ENCODE measurements around the gene SESTD1.

DNA sequence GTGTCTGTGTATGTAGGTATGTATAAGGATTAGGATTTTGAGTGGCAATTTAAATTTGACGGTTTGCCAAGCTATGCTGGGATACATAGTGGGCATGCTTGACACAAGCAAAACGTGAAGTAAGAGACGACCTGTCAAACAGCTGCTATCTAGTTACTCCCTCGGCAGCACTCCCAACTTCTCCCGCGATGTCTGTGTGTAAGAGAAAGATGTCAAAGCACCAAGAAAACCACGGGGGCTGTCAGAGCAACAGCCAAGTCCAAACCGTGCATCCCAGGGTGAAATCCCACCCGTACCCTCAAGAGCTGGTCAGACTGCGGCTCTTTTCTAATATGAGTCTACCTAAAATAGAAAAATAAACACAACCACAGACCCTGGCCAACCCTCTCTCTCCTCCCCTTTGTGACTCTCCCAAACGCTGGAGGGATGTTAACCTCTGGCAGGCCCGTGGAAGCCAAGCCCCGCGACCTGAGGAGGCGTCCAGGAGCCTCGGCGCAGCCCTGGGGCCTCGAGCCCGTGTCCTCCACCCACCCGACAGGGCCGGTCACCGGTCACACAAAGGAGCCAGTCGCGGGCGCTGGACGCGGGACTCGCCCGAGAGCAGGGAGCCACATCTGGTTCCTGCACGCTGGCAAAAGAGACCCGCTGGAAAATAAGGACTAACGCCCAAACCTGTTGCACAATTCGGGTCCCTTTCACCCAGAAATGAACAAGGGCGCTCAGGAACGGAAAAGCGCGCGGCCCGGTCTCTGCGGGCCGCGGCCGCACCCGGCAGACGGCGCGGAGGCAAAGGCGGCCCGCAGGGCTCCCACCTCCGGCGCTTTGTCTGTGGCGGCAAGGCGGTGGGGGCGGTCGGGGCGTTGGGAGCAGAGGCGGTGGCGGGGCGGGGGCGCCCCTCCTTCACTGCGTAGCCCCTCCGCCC, 925 bp downstream of the SESTD1 start:
- TF ChIP-seq POLR2AphosphoS5 (IDR thresholded peaks at IDR 0.05; ENCODE audit: low read depth, low read length) (no peak), TAF1 (CRISPR knock-in tag; IDR thresholded peaks at IDR 0.05) (peak; percentile 49; the same call in 1 of the 2 replicates), EZH2 (conservative IDR thresholded peaks at IDR 0.05; ENCODE audit: low read depth, low read length) (no peak), EHMT2 (IDR thresholded peaks at IDR 0.05; ENCODE audit: borderline replicate concordance, low read depth, low read length) (no peak), RFX5 (IDR thresholded peaks at IDR 0.05; ENCODE audit: low read depth, low read length) (no peak), NR2C2 (CRISPR knock-in tag; IDR thresholded peaks at IDR 0.05; ENCODE audit: borderline replicate concordance) (0 out of 2 replicates have a peak, but pooled peaks have one; percentile 5), TGIF2 (CRISPR knock-in tag; IDR thresholded peaks at IDR 0.05) (peak; percentile 96), NFRKB (IDR thresholded peaks at IDR 0.05) (no peak)
- TF ChIP-seq, protein P1, sequence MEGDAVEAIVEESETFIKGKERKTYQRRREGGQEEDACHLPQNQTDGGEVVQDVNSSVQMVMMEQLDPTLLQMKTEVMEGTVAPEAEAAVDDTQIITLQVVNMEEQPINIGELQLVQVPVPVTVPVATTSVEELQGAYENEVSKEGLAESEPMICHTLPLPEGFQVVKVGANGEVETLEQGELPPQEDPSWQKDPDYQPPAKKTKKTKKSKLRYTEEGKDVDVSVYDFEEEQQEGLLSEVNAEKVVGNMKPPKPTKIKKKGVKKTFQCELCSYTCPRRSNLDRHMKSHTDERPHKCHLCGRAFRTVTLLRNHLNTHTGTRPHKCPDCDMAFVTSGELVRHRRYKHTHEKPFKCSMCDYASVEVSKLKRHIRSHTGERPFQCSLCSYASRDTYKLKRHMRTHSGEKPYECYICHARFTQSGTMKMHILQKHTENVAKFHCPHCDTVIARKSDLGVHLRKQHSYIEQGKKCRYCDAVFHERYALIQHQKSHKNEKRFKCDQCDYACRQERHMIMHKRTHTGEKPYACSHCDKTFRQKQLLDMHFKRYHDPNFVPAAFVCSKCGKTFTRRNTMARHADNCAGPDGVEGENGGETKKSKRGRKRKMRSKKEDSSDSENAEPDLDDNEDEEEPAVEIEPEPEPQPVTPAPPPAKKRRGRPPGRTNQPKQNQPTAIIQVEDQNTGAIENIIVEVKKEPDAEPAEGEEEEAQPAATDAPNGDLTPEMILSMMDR (CRISPR knock-in tag; IDR thresholded peaks at IDR 0.05), result 0 out of 2 replicates have a peak, but pooled peaks have one; percentile 1
- TF ChIP-seq, protein P2, sequence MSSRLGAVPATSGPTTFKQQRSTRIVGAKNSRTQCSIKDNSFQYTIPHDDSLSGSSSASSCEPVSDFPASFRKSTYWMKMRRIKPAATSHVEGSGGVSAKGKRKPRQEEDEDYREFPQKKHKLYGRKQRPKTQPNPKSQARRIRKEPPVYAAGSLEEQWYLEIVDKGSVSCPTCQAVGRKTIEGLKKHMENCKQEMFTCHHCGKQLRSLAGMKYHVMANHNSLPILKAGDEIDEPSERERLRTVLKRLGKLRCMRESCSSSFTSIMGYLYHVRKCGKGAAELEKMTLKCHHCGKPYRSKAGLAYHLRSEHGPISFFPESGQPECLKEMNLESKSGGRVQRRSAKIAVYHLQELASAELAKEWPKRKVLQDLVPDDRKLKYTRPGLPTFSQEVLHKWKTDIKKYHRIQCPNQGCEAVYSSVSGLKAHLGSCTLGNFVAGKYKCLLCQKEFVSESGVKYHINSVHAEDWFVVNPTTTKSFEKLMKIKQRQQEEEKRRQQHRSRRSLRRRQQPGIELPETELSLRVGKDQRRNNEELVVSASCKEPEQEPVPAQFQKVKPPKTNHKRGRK (CRISPR knock-in tag; IDR thresholded peaks at IDR 0.05), result no peak
- TF ChIP-seq, protein P3, sequence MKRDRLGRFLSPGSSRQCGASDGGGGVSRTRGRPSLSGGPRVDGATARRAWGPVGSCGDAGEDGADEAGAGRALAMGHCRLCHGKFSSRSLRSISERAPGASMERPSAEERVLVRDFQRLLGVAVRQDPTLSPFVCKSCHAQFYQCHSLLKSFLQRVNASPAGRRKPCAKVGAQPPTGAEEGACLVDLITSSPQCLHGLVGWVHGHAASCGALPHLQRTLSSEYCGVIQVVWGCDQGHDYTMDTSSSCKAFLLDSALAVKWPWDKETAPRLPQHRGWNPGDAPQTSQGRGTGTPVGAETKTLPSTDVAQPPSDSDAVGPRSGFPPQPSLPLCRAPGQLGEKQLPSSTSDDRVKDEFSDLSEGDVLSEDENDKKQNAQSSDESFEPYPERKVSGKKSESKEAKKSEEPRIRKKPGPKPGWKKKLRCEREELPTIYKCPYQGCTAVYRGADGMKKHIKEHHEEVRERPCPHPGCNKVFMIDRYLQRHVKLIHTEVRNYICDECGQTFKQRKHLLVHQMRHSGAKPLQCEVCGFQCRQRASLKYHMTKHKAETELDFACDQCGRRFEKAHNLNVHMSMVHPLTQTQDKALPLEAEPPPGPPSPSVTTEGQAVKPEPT (CRISPR knock-in tag; IDR thresholded peaks at IDR 0.05; ENCODE audit: low read depth), result 0 out of 2 replicates have a peak, but pooled peaks have one; percentile 11
- TF ChIP-seq, protein P4, sequence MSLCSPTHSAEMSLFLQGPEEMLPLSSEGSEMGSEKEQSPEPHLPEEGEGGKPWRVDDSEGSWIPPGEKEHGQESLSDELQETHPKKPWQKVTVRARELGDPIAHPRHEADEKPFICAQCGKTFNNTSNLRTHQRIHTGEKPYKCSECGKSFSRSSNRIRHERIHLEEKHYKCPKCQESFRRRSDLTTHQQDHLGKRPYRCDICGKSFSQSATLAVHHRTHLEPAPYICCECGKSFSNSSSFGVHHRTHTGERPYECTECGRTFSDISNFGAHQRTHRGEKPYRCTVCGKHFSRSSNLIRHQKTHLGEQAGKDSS (CRISPR knock-in tag; IDR thresholded peaks at IDR 0.05; ENCODE audit: borderline replicate concordance, low read depth), result no peak; the same call in 1 of the 2 replicates
- TF ChIP-seq, protein P5, sequence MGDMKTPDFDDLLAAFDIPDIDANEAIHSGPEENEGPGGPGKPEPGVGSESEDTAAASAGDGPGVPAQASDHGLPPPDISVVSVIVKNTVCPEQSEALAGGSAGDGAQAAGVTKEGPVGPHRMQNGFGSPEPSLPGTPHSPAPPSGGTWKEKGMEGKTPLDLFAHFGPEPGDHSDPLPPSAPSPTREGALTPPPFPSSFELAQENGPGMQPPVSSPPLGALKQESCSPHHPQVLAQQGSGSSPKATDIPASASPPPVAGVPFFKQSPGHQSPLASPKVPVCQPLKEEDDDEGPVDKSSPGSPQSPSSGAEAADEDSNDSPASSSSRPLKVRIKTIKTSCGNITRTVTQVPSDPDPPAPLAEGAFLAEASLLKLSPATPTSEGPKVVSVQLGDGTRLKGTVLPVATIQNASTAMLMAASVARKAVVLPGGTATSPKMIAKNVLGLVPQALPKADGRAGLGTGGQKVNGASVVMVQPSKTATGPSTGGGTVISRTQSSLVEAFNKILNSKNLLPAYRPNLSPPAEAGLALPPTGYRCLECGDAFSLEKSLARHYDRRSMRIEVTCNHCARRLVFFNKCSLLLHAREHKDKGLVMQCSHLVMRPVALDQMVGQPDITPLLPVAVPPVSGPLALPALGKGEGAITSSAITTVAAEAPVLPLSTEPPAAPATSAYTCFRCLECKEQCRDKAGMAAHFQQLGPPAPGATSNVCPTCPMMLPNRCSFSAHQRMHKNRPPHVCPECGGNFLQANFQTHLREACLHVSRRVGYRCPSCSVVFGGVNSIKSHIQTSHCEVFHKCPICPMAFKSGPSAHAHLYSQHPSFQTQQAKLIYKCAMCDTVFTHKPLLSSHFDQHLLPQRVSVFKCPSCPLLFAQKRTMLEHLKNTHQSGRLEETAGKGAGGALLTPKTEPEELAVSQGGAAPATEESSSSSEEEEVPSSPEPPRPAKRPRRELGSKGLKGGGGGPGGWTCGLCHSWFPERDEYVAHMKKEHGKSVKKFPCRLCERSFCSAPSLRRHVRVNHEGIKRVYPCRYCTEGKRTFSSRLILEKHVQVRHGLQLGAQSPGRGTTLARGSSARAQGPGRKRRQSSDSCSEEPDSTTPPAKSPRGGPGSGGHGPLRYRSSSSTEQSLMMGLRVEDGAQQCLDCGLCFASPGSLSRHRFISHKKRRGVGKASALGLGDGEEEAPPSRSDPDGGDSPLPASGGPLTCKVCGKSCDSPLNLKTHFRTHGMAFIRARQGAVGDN (CRISPR knock-in tag; IDR thresholded peaks at IDR 0.05), result peak; percentile 81
- TF ChIP-seq, protein P6, sequence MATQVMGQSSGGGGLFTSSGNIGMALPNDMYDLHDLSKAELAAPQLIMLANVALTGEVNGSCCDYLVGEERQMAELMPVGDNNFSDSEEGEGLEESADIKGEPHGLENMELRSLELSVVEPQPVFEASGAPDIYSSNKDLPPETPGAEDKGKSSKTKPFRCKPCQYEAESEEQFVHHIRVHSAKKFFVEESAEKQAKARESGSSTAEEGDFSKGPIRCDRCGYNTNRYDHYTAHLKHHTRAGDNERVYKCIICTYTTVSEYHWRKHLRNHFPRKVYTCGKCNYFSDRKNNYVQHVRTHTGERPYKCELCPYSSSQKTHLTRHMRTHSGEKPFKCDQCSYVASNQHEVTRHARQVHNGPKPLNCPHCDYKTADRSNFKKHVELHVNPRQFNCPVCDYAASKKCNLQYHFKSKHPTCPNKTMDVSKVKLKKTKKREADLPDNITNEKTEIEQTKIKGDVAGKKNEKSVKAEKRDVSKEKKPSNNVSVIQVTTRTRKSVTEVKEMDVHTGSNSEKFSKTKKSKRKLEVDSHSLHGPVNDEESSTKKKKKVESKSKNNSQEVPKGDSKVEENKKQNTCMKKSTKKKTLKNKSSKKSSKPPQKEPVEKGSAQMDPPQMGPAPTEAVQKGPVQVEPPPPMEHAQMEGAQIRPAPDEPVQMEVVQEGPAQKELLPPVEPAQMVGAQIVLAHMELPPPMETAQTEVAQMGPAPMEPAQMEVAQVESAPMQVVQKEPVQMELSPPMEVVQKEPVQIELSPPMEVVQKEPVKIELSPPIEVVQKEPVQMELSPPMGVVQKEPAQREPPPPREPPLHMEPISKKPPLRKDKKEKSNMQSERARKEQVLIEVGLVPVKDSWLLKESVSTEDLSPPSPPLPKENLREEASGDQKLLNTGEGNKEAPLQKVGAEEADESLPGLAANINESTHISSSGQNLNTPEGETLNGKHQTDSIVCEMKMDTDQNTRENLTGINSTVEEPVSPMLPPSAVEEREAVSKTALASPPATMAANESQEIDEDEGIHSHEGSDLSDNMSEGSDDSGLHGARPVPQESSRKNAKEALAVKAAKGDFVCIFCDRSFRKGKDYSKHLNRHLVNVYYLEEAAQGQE (IDR thresholded peaks at IDR 0.05; ENCODE audit: borderline replicate concordance in 1 of 2, low read depth in 1 of 2, low read length in 2 of 2), result no peak

All from HepG2 (cell line).